Stimulated activated CD4-positive, alpha-beta T cell treated with anti-CD3 and anti-CD28 coated beads, Interleukin-1b, Interleukin-23, amount 100 ng/mL, for 1 hour (primary cell): Measurements from ENCODE around the gene FAT1.
"Not testable (repeated sequence)": the region's sequence is repeated elsewhere in the genome, so short reads cannot be mapped to it uniquely, and the experiment has no call there.

Experiments used
- DNase-seq, 2 donors: peaks; one replicate each; pipeline ENCODE4 v3.0.0-alpha.2; 2020; ENCODE audit warnings: low read depth in 2 of 2

Gene FAT1, protein sequence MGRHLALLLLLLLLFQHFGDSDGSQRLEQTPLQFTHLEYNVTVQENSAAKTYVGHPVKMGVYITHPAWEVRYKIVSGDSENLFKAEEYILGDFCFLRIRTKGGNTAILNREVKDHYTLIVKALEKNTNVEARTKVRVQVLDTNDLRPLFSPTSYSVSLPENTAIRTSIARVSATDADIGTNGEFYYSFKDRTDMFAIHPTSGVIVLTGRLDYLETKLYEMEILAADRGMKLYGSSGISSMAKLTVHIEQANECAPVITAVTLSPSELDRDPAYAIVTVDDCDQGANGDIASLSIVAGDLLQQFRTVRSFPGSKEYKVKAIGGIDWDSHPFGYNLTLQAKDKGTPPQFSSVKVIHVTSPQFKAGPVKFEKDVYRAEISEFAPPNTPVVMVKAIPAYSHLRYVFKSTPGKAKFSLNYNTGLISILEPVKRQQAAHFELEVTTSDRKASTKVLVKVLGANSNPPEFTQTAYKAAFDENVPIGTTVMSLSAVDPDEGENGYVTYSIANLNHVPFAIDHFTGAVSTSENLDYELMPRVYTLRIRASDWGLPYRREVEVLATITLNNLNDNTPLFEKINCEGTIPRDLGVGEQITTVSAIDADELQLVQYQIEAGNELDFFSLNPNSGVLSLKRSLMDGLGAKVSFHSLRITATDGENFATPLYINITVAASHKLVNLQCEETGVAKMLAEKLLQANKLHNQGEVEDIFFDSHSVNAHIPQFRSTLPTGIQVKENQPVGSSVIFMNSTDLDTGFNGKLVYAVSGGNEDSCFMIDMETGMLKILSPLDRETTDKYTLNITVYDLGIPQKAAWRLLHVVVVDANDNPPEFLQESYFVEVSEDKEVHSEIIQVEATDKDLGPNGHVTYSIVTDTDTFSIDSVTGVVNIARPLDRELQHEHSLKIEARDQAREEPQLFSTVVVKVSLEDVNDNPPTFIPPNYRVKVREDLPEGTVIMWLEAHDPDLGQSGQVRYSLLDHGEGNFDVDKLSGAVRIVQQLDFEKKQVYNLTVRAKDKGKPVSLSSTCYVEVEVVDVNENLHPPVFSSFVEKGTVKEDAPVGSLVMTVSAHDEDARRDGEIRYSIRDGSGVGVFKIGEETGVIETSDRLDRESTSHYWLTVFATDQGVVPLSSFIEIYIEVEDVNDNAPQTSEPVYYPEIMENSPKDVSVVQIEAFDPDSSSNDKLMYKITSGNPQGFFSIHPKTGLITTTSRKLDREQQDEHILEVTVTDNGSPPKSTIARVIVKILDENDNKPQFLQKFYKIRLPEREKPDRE (N-terminal part only)

DNA sequence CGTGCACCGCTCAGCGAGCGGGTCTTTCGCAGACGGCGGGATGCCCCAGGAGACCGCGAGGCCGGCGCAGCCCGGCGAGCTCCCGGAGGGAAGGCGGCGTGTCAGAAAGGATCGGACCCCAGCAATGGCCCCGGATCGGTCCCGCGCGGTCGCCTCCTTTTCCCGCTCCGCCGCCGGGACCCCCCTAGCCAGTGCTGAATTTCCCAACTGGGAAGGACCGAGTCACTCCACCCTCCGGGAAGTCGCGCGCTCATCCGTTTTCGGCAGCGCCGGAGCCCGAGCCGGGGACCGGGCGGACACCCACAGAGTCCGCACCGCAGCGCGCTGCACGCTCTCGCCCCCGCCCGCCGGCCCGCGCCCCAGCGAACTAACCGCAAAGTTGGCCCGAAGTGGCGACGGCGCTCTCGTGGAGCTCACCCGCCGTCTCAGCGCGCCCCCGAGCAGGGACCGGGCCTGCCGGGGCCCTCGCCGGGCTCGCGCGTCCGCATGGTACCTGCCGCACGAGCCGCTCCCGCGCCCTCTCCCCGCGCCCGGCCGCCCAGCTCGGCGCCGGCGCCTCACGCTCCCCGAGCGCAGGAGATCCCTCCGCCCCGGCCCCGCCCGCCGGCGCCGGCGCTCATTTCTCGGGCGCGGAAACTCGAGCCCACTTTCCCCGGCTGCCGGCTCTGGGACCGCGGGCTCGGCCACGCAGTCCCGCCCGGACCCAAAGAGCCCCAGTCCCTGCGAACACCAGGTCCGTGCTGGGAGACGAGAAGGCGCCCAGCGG, at the start of gene FAT1:
FAT1 (minus strand) TSS at position 565 of the 766 bp plus-strand sequence. CDS start 14,029 bp downstream, outside the sequence.
- DNase-seq = no peak

GRCh38 chr4:186772936-186773487, 49.4 kb upstream of the FAT1 start:
- no peak for DNase-seq

- no peak for DNase-seq
Observed at GRCh38 chr4:186771624-186772023, 48.0 kb upstream of the FAT1 start.

- DNase-seq = no peak
Observed at GRCh38 chr4:186770481-186771175, 47.0 kb upstream of the FAT1 start.

DNA sequence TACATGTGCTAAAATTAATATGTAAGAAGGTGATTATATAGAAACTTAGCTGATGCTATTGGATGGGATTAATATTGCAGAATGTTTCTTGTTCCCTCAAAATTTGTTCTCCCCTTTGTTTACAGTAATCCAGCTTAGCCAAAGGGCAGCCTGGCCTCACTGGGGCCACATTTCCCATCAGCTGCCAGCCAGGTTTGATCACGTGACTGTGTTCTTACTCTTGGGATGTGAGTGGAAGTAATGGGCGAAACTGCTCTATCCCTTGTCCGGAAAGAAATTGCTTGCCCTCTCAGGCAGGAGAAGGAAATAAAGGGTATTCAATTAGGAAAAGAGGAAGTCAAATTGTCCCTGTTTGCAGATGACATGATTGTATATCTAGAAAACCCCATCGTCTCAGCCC, 44.1 kb upstream of the FAT1 start:
- DNase-seq = no peak

- DNase-seq = no peak
Observed at GRCh38 chr4:186765673-186766546, 42.3 kb upstream of the FAT1 start.

- DNase-seq = no peak
Observed at GRCh38 chr4:186765138-186765537, 41.5 kb upstream of the FAT1 start.

- no peak for DNase-seq
Observed at GRCh38 chr4:186764457-186764856, 40.8 kb upstream of the FAT1 start.

GRCh38 chr4:186762865-186763264, 39.2 kb upstream of the FAT1 start:
- DNase-seq = no peak

DNA sequence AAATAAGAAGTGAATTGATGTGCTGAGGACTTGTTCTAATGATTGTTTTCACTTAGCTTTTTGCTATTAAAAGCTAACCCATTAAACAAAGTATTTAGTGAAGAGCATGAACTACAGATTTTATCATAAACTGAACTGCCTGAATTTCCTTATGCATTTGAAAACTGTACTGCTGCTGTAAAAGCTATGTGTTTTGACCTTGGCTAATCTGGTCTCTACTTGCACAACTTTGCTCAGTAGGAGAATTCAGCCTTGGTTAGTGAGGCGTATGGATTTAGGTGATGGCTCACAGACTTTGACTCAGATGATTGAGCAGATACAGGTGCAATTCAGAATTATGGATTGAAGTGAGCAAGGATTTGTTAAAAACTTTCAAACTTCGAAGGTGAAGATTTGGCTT, 38.7 kb upstream of the FAT1 start:
- DNase-seq = no peak

DNA sequence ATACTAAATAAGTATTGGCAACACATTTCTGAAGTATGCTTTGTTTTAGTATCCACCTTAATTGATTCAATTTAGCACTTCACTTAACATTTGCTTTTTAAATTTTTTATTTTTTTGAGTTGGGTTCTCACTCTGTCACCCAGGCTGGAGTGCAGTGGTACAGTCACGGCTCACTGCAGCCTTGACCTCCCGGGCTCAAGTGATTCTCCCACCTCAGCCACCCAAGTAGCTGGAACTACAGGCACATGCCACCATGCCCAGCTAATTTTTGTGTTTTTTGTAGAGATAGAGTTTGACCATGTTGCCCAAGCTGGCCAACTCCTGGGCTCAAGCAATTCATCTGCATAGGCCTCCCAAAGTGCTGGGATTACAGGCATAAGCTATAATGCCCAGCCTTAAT, 38.3 kb upstream of the FAT1 start:
- DNase-seq = not testable (repeated sequence)

DNA sequence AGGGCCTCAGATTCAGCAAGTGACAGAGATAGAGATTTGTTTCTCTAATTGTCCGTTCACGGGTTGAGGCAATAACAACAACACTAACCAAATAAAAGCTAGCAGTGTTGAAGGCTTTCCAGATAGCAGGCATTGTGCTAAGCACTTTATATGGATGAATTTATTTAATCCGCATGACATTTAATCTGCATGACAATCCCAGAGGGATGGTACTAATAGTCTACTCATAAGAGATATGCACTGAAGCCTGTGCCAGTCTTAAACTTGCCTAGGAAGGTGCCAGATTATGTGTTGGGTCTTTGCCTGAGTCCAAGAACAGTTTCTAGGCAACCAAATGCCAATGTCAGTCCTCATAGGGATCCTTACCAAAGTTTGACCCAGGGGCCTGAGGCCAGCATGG, 37.7 kb upstream of the FAT1 start:
- no peak for DNase-seq

- DNase-seq = no peak
Observed at GRCh38 chr4:186760576-186760975, 36.9 kb upstream of the FAT1 start.

DNA sequence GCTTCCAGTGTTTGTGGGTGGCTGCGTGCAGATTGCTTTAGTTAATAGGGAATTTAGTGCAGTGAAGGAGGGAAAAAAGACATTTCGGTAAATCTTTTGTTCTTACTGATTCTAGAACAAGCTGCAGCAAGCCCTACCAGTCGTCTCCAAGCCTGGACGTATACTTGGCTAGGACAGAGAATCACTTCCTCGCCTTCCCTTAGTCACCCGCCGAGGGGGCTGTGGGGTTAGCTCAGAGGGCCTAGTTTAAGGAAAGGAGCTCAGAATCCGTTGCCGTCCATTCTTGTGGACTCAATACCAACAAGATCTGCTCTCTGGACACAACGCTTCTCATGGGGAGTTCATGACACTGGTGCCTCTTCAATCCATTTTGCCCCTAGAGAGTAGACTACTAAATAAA, 36.3 kb upstream of the FAT1 start:
- DNase-seq = no peak

DNA sequence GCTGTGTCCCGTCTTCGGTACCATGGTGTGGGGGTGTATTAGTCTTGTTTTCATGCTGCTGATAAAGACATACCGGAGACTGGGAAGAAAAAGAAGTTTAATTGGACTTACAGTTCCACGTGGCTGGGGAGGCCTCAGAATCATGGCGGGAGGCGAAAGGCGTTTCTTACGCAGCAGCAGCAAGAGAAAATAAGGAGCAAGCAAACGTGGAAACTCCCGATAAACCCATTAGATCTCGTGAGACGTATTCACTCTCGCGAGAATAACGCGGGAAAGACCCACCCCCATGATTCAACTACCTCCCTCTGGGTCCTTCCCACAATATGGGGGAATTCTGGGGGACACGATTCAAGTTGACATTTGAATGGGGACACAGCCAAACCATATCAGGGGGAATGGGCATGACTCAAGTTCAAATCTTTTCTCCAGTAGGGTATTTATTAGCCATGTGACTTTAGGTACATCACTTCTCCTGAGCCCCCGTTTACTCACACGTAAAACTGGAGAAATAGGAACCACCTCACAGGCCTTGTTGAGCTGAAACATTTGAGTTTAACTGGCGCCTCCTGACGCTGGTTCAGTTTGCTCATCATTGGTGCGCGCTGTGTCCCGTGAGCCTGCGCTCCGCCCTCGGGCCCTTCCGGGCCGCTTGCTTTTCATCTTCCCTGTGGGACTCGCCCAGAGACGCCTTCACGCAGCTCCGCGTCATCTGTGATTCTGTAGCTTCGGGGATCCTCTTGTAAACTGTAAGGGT, 35.5 kb upstream of the FAT1 start:
- DNase-seq = no peak

DNA sequence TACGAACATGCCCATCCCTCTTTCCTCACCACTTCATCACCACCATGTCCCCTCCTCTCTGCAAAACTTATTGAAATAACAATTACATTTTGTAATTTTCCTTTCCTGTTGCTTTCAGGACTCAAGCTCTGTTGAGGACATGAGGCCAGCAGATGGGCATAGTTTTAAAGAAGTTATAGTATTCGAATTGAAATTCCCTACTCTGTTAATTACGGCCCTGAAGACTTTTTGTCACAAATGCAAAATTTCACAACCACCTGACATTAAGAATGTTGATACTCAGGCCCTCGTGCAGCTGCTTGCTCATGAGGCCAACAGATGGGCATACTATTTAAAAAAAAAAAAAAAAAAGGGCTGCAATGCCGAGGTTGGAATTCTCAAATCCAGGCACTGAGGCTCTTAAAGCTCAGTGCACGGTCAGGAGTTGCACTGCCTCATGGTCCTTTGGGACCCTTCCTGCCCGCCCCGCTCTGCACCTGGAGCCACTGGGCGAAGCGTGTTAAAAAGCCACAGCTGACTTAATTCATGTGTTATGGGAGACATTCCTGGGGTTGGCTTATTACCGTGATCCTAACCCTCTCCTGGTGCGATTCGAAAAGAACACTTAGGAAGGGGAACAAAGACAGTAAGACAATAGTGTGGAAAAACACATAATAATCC, 34.2 kb upstream of the FAT1 start:
- DNase-seq = no peak

- DNase-seq = not testable (repeated sequence)
Observed at GRCh38 chr4:186756550-186756949, 32.9 kb upstream of the FAT1 start.
